Measurements from ENCODE around the gene BTF3L4.
"Not testable (repeated sequence)": the region's sequence is repeated elsewhere in the genome, so short reads cannot be mapped to it uniquely, and the experiment has no call there.

BTF3L4 gene

DNA sequence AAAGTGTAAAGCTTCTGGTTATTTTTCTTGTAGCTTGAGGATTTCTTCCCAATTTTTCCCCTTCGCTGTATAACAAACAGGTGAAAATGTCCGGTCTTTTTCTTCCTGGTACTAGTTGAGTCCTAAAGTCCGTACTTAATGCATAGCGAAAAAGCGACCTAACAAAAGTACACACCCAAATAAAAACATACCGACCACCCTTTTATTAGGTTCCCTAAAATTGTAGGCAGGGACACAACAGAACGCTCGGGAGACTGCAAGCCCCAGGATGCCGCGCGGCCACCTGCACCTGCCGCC, 281 bp upstream of the BTF3L4 start:
- FAIRE-seq: no peak

DNA sequence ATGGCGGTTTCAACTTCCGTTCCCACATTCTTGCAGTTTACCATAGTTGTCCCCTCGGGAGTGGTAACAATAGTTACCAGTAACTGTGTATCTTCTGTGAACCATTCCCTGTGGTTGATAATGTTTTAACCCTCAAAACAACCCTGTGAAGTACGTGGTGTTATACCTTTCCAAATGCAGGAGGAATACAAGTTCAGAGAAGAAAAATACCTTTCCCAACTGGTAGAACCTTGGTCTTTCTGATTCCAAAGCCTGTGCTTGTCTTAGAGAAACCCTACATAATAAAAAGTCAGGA, 789 bp downstream of the BTF3L4 start:
- no peak for FAIRE-seq

DNA sequence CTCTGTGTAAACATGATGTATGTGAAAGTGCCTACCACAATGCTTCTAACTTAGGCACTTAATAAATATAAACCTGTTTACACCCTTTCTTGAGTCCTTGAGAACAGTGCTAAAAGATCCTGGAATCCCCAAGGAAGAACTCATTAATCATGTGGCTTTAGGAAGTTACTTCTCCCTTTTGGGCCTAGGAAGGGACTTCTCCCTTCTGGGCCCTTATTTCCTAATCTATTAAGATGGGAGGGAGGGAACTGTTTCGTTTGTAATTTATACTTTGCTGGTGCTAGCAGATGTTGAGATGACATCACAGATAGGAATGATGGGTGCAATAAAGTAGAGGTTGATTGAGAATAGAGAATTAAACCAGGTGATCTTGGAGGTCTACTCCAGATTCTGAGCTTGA, 1.2 kb downstream of the BTF3L4 start:
- FAIRE-seq: no peak

DNA sequence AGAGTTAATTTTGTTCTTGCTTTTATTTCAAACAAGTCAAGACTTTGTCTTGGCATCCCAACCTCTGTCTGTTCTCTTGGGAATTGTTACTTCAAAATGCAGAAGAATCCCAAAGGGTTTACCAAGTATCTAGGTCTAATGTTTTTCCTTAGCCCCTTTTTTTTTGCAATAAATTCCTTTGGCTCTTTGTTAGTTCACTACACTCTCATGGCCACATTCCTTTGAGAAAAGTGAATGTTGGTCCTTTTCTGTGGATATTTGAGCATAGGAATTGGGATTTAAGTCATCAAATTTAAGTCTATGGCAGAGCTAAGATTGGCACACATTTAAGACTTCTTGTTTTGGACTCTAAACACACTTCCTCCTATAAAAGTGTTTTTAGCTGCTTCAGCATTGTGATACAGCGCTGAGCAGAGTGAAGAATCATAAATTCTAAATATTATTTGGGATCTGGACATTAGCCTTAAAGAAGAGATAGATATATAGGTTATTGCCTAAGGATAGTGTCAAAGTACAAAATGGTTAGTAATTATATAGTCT, 1.9 kb downstream of the BTF3L4 start:
- no peak for FAIRE-seq

DNA sequence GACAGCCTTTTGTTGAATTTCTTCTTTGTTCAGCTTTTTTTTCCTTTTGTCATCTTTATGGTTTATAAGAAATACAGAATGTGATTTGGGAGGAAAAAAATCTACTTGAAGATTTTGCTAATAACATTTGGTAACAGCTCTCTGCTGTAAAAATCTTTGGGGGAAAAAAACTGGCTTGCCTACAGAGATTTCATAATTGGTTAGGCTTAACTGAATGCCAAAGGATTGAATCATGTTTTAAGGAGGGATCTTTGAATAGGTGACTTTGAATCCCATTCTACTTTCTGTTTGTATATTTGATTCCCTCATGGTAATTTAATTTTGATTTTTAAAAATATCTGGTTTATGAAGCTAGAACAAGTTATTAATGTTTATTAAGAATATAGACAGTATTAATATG, 3.2 kb downstream of the BTF3L4 start:
- no peak for FAIRE-seq

DNA sequence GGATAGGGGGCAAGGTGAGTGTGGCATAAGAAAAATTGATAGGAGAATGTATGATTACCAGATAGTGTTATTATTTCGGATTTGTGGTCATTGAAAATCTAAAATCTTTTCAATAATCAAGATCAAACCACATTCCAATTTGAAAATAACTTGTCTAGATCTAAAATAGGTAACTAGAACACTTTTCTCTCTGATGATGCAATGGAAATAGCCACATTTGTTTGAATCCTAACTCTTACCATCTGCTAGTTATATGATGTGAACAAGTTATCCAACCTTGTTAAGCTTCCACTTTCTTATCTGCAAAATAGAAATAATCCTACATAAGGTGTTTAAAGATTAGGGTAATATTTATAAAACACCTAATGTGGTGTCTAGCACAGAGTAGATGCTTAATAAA, 3.8 kb downstream of the BTF3L4 start:
- FAIRE-seq: no peak

DNA sequence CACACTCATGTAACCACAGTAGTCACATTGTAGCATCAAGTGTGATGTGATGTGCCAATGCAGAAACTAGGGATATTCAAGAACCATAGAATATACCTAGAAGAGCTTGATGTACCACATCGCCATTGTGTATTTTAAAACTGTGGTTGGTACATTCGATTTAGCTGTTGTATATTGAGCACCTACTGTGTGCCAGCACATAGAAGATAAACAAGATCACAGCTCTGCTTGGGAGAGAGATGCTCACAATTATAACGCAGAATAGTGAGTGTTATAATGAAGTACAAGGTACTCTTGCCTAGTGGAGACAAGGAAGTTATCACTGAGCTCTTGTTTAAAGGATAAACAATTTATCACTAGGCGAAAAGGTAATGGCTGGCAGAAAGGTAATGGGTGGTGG, 4.7 kb downstream of the BTF3L4 start:
- FAIRE-seq: no peak

DNA sequence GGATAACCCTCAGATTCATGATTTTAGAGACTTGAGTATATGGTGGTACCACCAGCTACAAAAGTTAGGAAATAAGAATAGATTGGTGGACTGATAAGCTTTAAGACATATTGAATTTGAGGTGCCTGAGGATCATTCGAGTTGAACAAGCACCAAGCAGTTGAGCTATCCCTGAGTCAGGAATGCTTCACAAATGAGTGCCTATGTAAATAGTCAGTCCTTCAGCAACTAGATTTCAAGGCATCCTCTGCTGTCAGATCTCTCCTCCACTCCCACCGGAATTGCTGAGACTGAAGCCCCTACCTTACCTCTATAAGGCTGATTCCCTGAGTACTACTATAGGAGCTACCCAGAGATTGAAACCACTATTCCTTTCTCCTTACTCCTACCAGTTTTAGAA, 7.1 kb downstream of the BTF3L4 start:
- FAIRE-seq: no peak

DNA sequence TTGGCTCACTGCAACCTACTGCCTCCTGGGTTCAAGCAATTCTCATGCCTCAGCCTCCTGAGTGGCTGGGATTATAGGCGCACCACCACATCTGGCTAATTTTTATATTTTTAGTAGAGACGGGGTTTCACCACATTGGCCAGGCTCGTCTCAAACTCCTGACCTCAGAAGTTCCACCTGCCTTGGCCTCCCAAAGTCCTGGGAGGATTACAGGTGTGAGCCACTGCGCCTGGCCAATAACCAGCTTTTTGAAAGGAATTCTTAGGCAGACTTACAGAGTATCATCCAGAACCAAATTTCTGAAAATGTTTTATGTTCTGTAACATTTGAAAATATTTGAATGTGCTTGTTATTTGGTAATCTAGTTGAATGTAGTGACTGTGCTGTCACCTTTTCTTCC, 14.6 kb downstream of the BTF3L4 start:
- peak; percentile 17 for FAIRE-seq

DNA sequence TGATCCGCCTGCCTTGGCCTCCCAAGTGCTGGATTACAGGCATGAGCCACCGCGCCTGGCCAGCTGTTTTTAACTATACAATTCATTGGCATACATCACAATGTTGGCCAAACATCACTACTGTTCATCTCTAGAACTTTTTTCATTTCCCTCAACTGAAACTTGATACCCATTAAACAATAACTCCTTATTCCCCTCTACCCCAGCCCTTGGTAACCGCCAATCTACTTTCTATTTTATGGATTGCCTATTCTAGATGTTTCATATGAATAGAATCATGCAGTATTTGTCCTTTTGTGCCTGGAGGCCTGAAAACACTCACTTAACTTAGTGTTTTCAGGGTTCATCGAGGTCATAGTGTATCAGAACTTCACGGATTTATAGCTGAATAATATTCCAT, 16.2 kb downstream of the BTF3L4 start:
- no peak for FAIRE-seq

DNA sequence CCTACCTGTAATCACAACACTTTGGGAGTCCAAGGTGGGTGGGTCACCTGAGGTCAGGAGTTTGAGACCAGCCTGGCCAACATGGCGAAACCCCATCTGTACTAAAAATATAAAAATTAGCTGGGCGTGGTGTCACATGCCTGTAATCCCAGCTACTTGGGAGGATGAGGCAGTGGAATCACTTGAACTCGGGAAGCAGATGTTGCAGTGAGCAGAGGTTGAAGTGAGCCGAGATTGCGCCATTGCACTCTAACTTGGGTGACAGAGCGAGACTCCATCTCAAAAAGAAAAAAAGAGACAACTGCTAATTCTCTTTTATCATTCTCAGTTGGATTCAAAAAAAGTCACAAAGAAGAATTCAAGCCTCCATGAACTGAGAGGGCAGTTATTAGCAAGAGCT, 21.2 kb downstream of the BTF3L4 start:
- FAIRE-seq: not testable (repeated sequence)

DNA sequence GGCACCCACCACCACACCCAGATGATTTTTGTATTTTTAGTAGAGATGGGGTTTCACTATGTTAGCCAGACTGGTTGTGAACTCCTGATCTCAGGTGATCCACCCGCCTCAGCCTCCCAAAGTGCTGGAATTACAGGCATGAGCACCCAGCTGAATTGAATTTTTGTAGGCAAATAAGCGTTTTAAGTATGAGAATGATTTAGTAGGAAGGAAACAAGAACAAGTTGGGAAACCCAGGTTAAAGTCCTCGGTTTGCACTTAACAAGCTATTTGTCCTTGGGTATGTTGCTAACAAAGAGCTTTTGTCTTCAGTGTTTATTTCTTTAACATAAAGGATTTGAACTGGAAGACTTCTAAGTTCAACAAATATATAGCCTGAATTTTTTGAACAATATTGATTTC, 23.9 kb downstream of the BTF3L4 start:
- no peak for FAIRE-seq

DNA sequence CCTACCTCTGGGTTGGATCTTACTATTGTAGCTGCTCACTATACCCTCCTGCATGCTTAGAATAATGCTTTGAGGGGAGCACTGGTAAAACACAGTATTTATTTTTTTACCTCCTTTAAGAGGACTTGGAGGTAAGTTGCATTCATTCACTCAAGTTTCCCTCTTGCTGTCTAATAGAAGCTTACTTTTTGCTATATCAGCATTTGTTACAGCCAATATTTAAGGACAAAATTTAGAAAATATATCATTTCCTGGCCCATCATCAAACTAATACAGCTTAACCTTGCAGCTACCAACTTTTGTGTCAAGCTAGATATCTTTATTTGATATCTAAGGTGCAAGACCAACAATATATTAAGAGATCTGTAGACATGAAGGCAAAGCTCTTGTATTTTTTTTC, 31.8 kb downstream of the BTF3L4 start:
- FAIRE-seq: not testable (repeated sequence)

DNA sequence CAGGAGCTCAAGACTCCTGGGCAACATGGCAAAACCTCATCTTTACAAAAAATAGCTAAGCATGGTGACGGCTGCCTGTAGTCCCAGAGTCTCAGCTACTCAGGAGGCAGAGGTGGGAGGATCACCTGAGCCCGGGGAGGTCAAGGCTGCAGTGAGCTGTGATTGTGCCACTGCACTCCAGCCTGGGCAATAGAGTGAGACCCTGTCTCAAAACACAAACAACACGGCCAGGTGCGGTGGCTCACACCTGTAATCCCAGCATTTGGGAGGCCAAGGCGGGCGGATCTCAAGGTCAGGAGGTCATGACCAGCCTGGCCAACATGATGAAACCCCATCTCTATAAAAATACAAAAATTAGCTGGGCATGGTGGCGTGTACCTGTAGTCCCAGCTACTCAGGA, 38.2 kb downstream of the BTF3L4 start:
- not testable (repeated sequence) for FAIRE-seq

DNA sequence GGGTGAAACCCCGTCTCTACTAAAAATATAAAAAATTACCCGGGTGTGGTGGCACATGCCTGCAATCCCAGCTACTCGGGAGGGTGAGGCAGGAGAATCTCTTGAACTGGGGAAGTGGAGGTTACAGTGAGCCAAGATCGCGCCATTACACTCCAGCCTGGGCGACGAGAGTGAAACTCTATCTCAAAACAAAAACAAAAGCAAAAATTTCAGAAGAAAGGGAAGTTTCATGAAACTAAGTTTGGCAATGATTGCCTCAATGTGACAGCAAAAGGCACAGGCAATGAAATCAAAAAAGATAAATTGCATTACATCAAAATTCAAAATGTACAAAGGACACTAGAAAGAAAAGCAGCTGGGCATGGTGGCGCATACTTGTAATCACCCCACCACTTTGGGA, 40.1 kb downstream of the BTF3L4 start:
- no peak for FAIRE-seq

DNA sequence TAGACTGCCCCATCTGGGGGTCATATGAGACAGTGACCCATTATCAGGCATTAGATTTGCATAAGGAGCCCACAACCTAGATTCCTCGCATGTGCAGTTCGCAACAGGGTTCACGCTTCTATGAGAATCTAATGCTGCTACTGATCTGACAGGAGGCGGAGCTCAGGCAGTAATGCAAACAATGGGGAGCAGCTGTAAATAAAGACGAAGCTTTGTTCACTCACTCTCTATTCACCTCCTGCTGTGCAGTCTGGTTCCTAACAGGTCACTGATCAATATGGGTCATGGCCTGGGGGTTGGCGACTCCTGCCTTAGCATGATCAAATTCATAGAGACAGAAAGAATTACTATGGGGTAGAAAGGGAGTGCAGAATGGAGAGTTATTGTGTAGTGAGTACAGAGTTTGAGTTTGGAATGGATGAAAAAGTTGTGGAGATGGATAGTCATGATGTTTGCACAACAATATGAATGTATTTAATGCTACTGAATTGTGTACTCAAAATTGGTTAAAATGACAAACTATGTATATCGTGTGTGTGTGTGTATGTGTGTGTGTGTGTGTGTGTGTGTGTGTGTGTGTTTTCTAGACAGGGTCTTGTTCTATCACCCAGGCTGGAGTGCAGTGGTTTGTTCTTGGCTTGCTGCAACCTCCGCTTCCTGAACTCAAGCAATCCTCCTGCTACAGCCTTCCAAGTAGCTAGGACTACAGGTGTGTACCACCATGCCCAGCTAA, 42.2 kb downstream of the BTF3L4 start:
- FAIRE-seq: no peak

DNA sequence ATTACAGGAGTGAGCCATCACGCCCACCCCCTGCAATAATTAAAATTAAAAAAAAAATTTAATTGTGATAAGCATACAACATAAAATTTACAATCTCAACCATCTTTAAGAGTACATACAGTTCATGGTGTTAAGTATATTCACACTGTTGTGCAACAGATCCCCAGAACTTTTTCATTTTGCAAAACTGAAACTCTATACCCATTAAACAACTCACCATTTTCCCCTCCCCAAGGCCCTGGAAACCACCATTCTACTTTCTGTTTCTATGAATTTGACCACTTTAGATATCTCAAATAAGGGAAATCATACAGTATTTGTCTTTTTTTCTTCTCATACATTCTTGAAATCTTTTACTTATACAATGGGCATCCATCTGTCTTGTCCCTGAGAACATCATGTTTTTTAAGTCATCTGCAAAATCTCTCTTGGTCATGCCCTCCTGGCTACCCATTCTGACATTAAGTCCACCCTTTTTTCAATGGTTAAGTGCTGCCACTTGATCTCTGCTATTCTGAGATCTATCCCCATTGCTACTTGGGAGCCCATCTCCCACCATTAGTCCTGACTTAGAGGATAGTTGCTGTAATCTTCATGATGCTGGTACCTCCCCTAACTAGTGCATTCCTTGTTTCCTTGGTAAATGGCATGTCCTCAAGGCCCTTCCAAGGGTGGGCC, 46.4 kb downstream of the BTF3L4 start:
- no peak for FAIRE-seq

DNA sequence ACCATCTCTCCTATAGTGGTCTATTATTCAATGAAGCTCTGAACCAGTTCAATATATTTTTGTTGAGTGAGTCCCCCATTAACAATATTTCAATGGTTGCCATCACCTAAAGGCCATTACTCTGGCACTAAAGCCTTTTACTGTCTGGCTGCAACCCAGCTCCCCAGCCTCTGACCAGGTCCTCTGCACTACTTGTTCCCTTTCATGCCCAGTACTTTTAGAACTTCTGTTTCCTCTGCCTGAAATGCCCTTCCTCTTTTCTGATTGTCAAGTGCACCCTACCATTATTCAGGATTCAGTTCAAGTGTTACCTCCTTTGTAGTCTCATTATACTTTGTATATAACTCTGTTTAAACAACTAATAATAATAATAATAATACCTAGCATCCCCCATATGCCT, 55.4 kb downstream of the BTF3L4 start:
- FAIRE-seq: no peak

DNA sequence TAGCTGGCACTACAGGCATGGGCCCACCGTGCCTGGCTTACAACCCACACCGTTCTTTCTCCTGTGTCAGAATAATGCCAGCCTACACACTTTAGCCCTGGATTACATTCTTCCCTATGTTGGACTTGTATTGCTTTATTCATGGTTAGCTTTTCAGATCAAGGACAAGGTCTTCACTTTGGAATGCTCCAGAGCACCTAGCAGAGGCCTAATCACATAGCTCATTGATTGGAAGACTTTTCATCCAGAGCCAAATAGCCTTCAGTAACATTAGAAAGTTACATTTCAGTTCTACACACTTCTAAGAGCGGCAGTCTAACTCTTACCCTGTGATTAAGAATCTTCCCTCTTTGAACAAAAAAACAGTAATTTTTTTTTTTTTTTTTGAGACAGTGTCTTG, 56.4 kb downstream of the BTF3L4 start:
- FAIRE-seq: no peak

DNA sequence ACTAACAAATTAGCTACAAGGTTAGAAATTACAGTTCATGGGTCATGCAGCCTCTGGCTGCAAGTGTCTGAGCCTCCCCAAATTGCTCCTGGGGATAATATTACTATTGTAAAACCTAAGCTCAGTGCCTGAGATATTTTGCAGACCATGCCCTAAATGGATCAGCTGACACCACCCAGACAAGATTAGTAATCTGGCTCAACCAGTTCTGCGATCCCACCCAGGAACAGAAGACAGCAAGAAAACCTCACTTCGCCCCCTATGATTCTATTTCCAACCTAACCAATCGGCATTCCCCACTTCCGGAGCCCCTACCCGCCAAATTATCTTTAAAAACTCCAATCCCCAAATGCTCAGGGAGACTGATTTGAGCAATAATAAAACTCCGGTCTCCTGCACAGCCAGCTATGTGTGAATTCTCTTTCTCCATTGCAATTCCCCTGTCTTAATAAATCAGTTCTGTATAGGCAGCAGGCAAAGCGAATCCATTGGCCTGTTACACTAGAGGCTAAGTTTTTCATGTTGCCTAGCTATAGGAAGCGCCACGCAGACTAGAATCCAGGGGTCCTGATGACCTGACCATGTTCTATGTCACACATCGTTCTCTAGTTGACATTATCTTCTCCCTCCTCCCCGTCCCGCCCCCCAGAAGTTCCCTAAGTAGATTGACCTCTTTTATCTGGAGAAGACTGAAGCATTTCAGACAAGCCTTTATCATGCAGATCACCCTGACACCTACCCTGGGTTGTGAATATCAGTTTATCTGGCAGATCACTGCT, 63.4 kb downstream of the BTF3L4 start:
- FAIRE-seq: no peak

DNA sequence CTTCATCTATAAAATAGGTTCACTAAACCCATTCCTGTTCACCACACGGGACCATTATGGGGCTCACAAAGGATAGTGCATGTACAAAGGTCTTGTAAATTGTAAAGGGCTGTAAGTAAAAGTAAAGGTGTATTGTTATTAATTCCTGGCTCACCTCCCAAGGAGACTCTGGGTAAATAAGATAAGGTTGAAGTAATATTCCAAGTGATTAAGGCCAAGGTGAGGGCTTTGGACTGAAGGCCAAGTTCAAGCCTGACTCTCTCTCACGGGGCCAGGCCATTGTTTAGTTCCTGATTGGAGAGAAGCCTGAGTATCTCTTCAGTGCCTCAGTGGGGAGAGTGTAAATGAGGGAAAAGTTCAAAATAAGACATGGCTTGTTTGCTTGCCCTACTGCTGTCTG, 66.3 kb downstream of the BTF3L4 start:
- FAIRE-seq: no peak

DNA sequence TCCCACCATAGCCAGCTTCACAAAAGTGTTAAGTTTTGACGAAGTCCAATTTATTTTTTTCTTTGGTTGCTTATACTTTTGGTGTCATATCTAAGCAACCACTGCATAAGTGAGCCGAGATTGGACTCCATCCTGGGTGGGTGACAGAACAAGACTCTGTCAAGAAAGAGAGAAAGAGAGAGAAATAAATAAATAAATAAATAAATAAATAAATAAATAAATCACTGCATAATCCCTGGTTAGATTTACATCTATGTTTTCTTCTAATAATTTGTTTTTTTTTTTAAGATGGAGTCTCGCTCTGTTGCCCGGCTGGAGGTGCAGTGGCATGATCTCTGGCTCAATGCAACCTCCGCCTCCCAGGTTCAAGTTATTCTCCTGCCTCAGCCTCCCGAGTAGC, 67.5 kb downstream of the BTF3L4 start:
- FAIRE-seq: no peak

DNA sequence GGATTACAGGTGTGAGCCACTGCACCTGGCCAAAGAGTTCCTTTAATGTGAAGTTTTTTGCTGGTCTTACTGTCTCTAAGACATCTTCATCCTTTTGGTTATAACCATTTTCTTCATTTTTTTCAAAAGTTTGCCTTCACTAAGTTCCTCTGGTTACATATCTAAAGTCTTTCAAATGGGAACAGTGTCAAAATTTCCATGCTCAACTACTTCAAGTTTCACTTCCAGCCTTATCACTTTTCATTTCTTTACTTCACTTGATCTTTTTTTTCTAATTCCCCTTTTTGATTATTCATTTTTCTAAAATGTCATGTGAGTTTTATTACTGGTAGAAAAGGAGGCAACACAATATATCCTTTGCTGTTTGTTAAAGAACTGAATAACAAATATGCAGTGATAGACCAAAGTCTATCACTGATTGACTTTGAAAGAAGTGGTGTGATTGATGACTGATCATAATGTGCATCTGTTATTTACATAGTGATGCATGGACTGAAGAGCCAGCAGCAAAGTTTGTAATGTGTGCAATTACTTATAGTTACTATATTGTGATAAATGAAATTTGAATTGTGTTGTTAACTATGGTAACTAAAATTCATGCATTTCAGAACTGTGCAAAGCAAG, 69.8 kb downstream of the BTF3L4 start:
- FAIRE-seq: no peak
